ENCODE results near the gene MPEG1.
A peak's percentile ranks its signal among the peaks of the same experiment; 100 is the strongest.

The MPEG1 gene

GRCh38 chr11:59247531-59248227 is 35.0 kb upstream of the MPEG1 start:
- DNase-seq (ENCODE audit: low spot score) (no peak), ATAC-seq (ENCODE audit: low read depth) (peak; percentile 87)
- Histone ChIP-seq H3K27me3 (ENCODE audit: insufficient read depth, poor library complexity, severe bottlenecking) (no peaks in the 10 kb centered on the region), H3K4me1 (ENCODE audit: insufficient read depth, poor library complexity, severe bottlenecking) (peaks cover 14% of the 10 kb centered on the region), H3K36me3 (ENCODE audit: low read depth) (no peaks in the 10 kb centered on the region), H3K27ac (ENCODE audit: poor library complexity, severe bottlenecking) (peak overlapping the region; percentile 56), H3K9me3 (ENCODE audit: severe bottlenecking) (no peaks in the 10 kb centered on the region), H3K4me3 (ENCODE audit: severe bottlenecking) (no peak overlapping the region)
- no peak for TF ChIP-seq CTCF (IDR thresholded peaks at IDR 0.05; ENCODE audit: poor library complexity, severe bottlenecking)

- no peak for DNase-seq (ENCODE audit: low spot score)
- Histone ChIP-seq H3K36me3 (ENCODE audit: low read depth) (no peaks in the 10 kb centered on the region), H3K4me1 (ENCODE audit: insufficient read depth, poor library complexity, severe bottlenecking) (peaks cover 14% of the 10 kb centered on the region), H3K27ac (ENCODE audit: poor library complexity, severe bottlenecking) (no peak overlapping the region), H3K4me3 (ENCODE audit: severe bottlenecking) (no peak overlapping the region), H3K9me3 (ENCODE audit: severe bottlenecking) (peaks cover 8% of the 10 kb centered on the region), H3K27me3 (ENCODE audit: insufficient read depth, poor library complexity, severe bottlenecking) (no peaks in the 10 kb centered on the region)
- no peak for TF ChIP-seq CTCF (IDR thresholded peaks at IDR 0.05; ENCODE audit: poor library complexity, severe bottlenecking)
- 0 out of 3 replicates have a peak, but pooled peaks have one; percentile 21 for ATAC-seq (ENCODE audit: low read depth)
Observed at GRCh38 chr11:59243633-59244032, 30.9 kb upstream of the MPEG1 start.

GRCh38 chr11:59240322-59240721 is 27.6 kb upstream of the MPEG1 start:
- Histone ChIP-seq H3K27ac (ENCODE audit: poor library complexity, severe bottlenecking) (no peak overlapping the region), H3K9me3 (ENCODE audit: severe bottlenecking) (peaks cover 8% of the 10 kb centered on the region), H3K4me3 (ENCODE audit: severe bottlenecking) (no peak overlapping the region), H3K27me3 (ENCODE audit: insufficient read depth, poor library complexity, severe bottlenecking) (no peaks in the 10 kb centered on the region), H3K4me1 (ENCODE audit: insufficient read depth, poor library complexity, severe bottlenecking) (no peaks in the 10 kb centered on the region), H3K36me3 (ENCODE audit: low read depth) (no peaks in the 10 kb centered on the region)
- no peak for ATAC-seq (ENCODE audit: low read depth)
- DNase-seq (ENCODE audit: low spot score): no peak
- no peak for TF ChIP-seq CTCF (IDR thresholded peaks at IDR 0.05; ENCODE audit: poor library complexity, severe bottlenecking)

GRCh38 chr11:59226396-59226795 is 13.7 kb upstream of the MPEG1 start:
- H3K27me3 ChIP-seq (ENCODE audit: insufficient read depth, poor library complexity, severe bottlenecking): no peaks in the 10 kb centered on the region
- H3K27ac ChIP-seq (ENCODE audit: poor library complexity, severe bottlenecking): no peak overlapping the region
- no peaks in the 10 kb centered on the region for H3K36me3 ChIP-seq (ENCODE audit: low read depth)
- no peak for TF ChIP-seq CTCF (IDR thresholded peaks at IDR 0.05; ENCODE audit: poor library complexity, severe bottlenecking)
- DNase-seq (ENCODE audit: low spot score) (no peak), ATAC-seq (ENCODE audit: low read depth) (no peak)
- peaks cover 9% of the 10 kb centered on the region for H3K4me1 ChIP-seq (ENCODE audit: insufficient read depth, poor library complexity, severe bottlenecking)
- no peak overlapping the region for H3K4me3 ChIP-seq (ENCODE audit: severe bottlenecking)
- no peaks in the 10 kb centered on the region for H3K9me3 ChIP-seq (ENCODE audit: severe bottlenecking)

GRCh38 chr11:59225017-59225416 is 12.3 kb upstream of the MPEG1 start:
- H3K27ac ChIP-seq (ENCODE audit: poor library complexity, severe bottlenecking): no peak overlapping the region

More at GRCh38 chr11:59225017-59225416, 12.3 kb upstream of the MPEG1 start:
- TF ChIP-seq CTCF (IDR thresholded peaks at IDR 0.05; ENCODE audit: poor library complexity, severe bottlenecking): no peak
- ATAC-seq (ENCODE audit: low read depth): no peak
- no peaks in the 10 kb centered on the region for H3K36me3 ChIP-seq (ENCODE audit: low read depth)
- no peaks in the 10 kb centered on the region for H3K9me3 ChIP-seq (ENCODE audit: severe bottlenecking)
- H3K4me3 ChIP-seq (ENCODE audit: severe bottlenecking): no peak overlapping the region
- H3K4me1 ChIP-seq (ENCODE audit: insufficient read depth, poor library complexity, severe bottlenecking): peaks cover 17% of the 10 kb centered on the region
- H3K27me3 ChIP-seq (ENCODE audit: insufficient read depth, poor library complexity, severe bottlenecking): no peaks in the 10 kb centered on the region
- no peak for DNase-seq (ENCODE audit: low spot score)
